Activated naive CD4-positive, alpha-beta T cell treated with anti-CD3 and anti-CD28 coated beads, Interleukin-2, amount 50 U/mL, for 72 hours (primary cell): ENCODE results near the gene ERP29. TPM values are rescaled to one million over a fixed set of nuclear protein-coding genes. Genes with fewer than 3 reads are reported as not detected.

Experiments
- total RNA-seq, 2 donors: library from RNA; stranded (reverse); gene quantifications; one replicate each; pipeline ENCODE4 v1.2.3, GENCODE V29; 2022

The ERP29 gene
- total RNA-seq, 2 donors from 2014 or later, result 78.9 to 95.1 TPM

Other genes starting within 250 kb of the ERP29 start
- 1 to 10 TPM; 2.4 to 3.2 TPM for gene ALDH2, start 246.5 kb upstream of the ERP29 start, total RNA-seq
- gene MAPKAPK5, start 171.2 kb upstream of the ERP29 start, total RNA-seq, result 10 to 100 TPM; 31.8 to 61.3 TPM
- 10 to 100 TPM; 16.9 to 18.5 TPM for gene TMEM116, start 261 bp upstream of the ERP29 start, total RNA-seq
- 10 to 100 TPM; 61.2 to 63.5 TPM for gene NAA25, start 95.4 kb downstream of the ERP29 start, total RNA-seq
- 10 to 100 TPM; 59.6 to 74.3 TPM for gene TRAFD1, start 112.1 kb downstream of the ERP29 start, total RNA-seq